ENCODE measurements around the gene ABL1. TPM values are rescaled to one million over a fixed set of nuclear protein-coding genes. Genes with fewer than 3 reads are reported as not detected.

The ABL1 gene
- total and polyA plus RNA-seq, 7 donors = 15.5 to 41.0 (median 31.2) TPM

DNA sequence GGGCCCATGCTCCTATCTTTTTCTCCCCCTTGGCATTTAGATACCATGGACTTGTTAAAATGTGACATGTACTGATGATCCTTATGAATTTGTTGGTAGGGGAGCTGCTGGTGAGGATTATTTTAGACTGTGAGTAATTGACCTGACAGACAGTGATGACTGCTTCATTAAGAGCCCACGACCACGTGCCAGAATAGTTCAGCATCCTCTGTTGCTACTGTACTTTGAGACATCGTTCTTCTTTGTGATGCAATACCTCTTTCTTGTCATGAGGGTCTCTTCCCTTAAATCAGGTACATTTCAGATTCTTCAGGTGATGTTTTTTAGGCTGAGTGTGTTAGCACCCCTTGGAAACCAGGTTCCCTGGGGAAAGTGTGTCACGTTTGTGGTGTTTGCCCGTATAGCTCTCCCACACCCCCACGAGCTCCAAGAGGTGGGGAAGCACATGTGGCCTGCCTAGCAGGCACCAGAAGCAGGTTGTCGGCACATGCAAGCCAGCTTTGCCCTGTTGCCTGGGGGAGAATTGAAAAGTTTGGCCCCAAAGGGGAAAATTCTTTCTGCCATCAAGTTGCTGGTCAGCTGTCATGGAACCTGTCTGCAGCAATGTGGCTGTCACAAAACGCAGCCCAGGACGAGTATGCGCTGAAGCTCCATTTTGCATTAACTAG lies 36.5 kb downstream of the ABL1 start:
- WGBS, 3 donors = 74 to 81% (median 77%) methylated on average over 10 of the region's 10 CpGs
- peaks cover 39% of the 10 kb centered on the region for H3K4me1 ChIP-seq
- intact Hi-C loops (cut with DNase I) = loop anchor here in 1 of 2 donors (10.0 kb wide), 1 partner anchor 257 kb away; no protein-coding TSS in a partner anchor
- H3K4me3 ChIP-seq = no peak overlapping the region
- no peaks in the 10 kb centered on the region for H3K9me3 ChIP-seq
- DNase-seq (no peak), ATAC-seq (peak in 3 of 4 donors; percentile 54 to 57 (median 56))
- TF ChIP-seq, protein P1, sequence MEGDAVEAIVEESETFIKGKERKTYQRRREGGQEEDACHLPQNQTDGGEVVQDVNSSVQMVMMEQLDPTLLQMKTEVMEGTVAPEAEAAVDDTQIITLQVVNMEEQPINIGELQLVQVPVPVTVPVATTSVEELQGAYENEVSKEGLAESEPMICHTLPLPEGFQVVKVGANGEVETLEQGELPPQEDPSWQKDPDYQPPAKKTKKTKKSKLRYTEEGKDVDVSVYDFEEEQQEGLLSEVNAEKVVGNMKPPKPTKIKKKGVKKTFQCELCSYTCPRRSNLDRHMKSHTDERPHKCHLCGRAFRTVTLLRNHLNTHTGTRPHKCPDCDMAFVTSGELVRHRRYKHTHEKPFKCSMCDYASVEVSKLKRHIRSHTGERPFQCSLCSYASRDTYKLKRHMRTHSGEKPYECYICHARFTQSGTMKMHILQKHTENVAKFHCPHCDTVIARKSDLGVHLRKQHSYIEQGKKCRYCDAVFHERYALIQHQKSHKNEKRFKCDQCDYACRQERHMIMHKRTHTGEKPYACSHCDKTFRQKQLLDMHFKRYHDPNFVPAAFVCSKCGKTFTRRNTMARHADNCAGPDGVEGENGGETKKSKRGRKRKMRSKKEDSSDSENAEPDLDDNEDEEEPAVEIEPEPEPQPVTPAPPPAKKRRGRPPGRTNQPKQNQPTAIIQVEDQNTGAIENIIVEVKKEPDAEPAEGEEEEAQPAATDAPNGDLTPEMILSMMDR (IDR thresholded peaks at IDR 0.05) = no peak
- H3K36me3 ChIP-seq (ENCODE audit: insufficient read depth in 1 of 2, low read depth in 1 of 2) = peaks cover 2 to 64% of the 10 kb centered on the region in 2 donors
- H3K27ac ChIP-seq = no peak overlapping the region
- H3K27me3 ChIP-seq (ENCODE audit: insufficient read depth in 3 of 3, low read length in 2 of 3) = no peaks in the 10 kb centered on the region

DNA sequence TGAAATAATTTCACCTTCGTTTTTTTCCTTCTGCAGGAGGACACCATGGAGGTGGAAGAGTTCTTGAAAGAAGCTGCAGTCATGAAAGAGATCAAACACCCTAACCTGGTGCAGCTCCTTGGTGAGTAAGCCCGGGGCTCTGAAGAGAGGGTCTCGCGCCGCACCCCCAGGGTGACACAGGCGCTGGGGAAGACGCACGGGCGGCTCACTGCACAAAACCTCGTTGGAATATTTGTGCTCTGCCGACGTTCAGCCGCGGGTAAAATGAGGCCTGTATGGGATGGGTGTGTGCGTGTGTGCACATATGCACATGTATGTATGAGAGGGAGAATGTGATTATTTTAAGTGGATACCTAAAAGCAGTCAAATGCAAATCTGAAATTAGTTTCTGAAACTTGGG lies 37.0 kb downstream of the ABL1 start:
- WGBS, 3 donors = 90 to 92% (median 90%) methylated on average over 15 of the region's 15 CpGs
- no peaks in the 10 kb centered on the region for H3K9me3 ChIP-seq
- no peak for DNase-seq
- H3K4me1 ChIP-seq = peaks cover 36% of the 10 kb centered on the region
- intact Hi-C loops (cut with DNase I) = loop anchor here in 1 of 2 donors (10.0 kb wide), 1 partner anchor 257 kb away; no protein-coding TSS in a partner anchor
- peaks cover 2 to 68% of the 10 kb centered on the region in 2 donors for H3K36me3 ChIP-seq (ENCODE audit: insufficient read depth in 1 of 2, low read depth in 1 of 2)
- TF ChIP-seq, protein P1 (IDR thresholded peaks at IDR 0.05) = no peak
- ATAC-seq = no peak
- H3K4me3 ChIP-seq = no peak overlapping the region
- H3K27me3 ChIP-seq (ENCODE audit: insufficient read depth in 3 of 3, low read length in 2 of 3) = no peaks in the 10 kb centered on the region
- no peak overlapping the region for H3K27ac ChIP-seq

DNA sequence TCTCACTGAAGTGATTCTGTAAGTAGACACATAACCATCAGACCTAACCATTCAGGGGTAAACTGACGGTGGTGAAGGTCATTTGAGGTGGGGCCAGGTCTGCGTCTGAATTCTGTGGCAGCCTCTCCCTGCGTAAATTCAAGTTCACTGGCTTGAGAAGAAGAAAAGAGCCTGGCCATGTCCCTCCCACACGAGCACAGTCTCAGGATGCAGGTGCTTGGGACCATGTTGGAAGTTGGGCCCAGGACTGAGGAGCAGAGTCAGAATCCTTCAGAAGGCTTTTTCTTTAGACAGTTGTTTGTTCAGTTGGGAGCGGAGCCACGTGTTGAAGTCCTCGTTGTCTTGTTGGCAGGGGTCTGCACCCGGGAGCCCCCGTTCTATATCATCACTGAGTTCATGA lies 37.5 kb downstream of the ABL1 start:
- 66 to 78% (median 69%) methylated on average over 9 of the region's 9 CpGs for WGBS, 3 donors
- H3K4me3 ChIP-seq = no peak overlapping the region
- H3K9me3 ChIP-seq = no peaks in the 10 kb centered on the region
- H3K36me3 ChIP-seq (ENCODE audit: insufficient read depth in 1 of 2, low read depth in 1 of 2) = peaks cover 2 to 68% of the 10 kb centered on the region in 2 donors
- no peak for DNase-seq
- ATAC-seq = no peak
- TF ChIP-seq, protein P1 (IDR thresholded peaks at IDR 0.05) = no peak
- H3K27me3 ChIP-seq (ENCODE audit: insufficient read depth in 3 of 3, low read length in 2 of 3) = no peaks in the 10 kb centered on the region
- H3K4me1 ChIP-seq = peaks cover 36% of the 10 kb centered on the region
- intact Hi-C loops (cut with DNase I) = loop anchor here in 1 of 2 donors (10.0 kb wide), 1 partner anchor 258 kb away; no protein-coding TSS in a partner anchor
- H3K27ac ChIP-seq = no peak overlapping the region

DNA sequence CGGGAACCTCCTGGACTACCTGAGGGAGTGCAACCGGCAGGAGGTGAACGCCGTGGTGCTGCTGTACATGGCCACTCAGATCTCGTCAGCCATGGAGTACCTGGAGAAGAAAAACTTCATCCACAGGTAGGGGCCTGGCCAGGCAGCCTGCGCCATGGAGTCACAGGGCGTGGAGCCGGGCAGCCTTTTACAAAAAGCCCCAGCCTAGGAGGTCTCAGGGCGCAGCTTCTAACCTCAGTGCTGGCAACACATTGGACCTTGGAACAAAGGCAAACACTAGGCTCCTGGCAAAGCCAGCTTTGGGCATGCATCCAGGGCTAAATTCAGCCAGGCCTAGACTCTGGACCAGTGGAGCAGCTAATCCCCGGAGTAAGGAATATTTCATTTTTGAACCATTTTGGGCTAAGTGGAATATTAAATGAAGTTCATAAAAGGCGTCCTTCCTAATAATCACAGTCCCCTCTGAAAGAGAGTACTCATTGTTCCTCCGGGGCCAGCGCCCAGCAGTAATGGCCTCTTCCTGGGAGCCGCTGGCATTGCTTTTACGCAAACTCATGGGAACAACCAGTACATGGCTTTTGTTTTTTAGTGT lies 38.0 kb downstream of the ABL1 start:
- intact Hi-C loops (cut with DNase I) = loop anchor here in 1 of 2 donors (10.0 kb wide), 1 partner anchor 258 kb away; no protein-coding TSS in a partner anchor
- Histone ChIP-seq H3K36me3 (ENCODE audit: insufficient read depth in 1 of 2, low read depth in 1 of 2) (peaks cover 2 to 71% of the 10 kb centered on the region in 2 donors), H3K4me1 (peaks cover 36% of the 10 kb centered on the region), H3K27me3 (ENCODE audit: insufficient read depth in 3 of 3, low read length in 2 of 3) (no peaks in the 10 kb centered on the region), H3K27ac (no peak overlapping the region), H3K4me3 (no peak overlapping the region), H3K9me3 (no peaks in the 10 kb centered on the region)
- ATAC-seq (peak; percentile 80 to 87 (median 84)), DNase-seq (peak; percentile 56 to 75)
- WGBS, 3 donors = 55 to 69% (median 55%) methylated on average over 15 of the region's 15 CpGs
- TF ChIP-seq, protein P1 (IDR thresholded peaks at IDR 0.05) = no peak
